OCI-LY7 (cell line): ENCODE results near the gene CNNM2. TPM values are rescaled to one million over a fixed set of nuclear protein-coding genes. Genes with fewer than 3 reads are reported as not detected.

Source experiments
- BruUV-seq: library from RNA; stranded (reverse); fragments of 400-500 nt; replicated peaks from 2 replicates; lab custom pipeline; 2021; lab: Mats Ljungman, UMichigan
- CTCF ChIA-PET: fragments of 300-600 bp; sonication (Branson Sonifier 250); formaldehyde crosslinking; loops from one replicate; lab custom pipeline; 2022; ENCODE audit warnings: antibody characterized with exemption; ENCODE audit not compliant: unreplicated experiment; lab: Charles Lee
- POLR2A ChIA-PET: fragments of 300-600 bp; sonication (Branson Sonifier 250); formaldehyde crosslinking; loops from one replicate; lab custom pipeline; 2022; ENCODE audit warnings: antibody characterized with exemption; lab: Charles Lee
- DNase-seq: peaks from one replicate; pipeline ENCODE4 v3.0.0-alpha.2; 2015; ENCODE audit warnings: low spot score
- H2AFZ ChIP-seq: fragments of 200-600 bp; sonication (generic), shearing (Covaris generic); 2 replicates; pipeline ENCODE4 v1.6.1; 2014; ENCODE audit warnings: mild to moderate bottlenecking, antibody characterized with exemption, low read length, moderate library complexity
- H3K27ac ChIP-seq: fragments of 200-600 bp; sonication (generic); 2 replicates; pipeline ENCODE4 v1.5.1; 2014; ENCODE audit warnings: mixed run types, low read depth, mild to moderate bottlenecking, moderate library complexity, low read length, inconsistent platforms; ENCODE audit not compliant: poor library complexity, severe bottlenecking
- H3K36me3 ChIP-seq: fragments of 200-600 bp; sonication (generic); 2 replicates; pipeline ENCODE4 v1.6.1; 2014; ENCODE audit warnings: mild to moderate bottlenecking, antibody characterized with exemption, low read length, moderate library complexity, mixed read lengths; ENCODE audit not compliant: insufficient read depth
- H3K4me1 ChIP-seq: fragments of 200-600 bp; sonication (generic); 2 replicates; pipeline ENCODE4 v1.5.1; 2014; ENCODE audit warnings: mild to moderate bottlenecking, low read length; ENCODE audit not compliant: insufficient read depth, poor library complexity, severe bottlenecking
- H3K4me2 ChIP-seq: fragments of 200-600 bp; sonication (generic); 2 replicates; pipeline ENCODE4 v1.6.1; 2014; ENCODE audit warnings: mild to moderate bottlenecking, low read length
- H3K4me3 ChIP-seq: fragments of 200-600 bp; sonication (generic); 2 replicates; pipeline ENCODE4 v1.5.1; 2014; ENCODE audit warnings: mild to moderate bottlenecking, low read depth, low read length; ENCODE audit not compliant: poor library complexity, severe bottlenecking
- H3K79me2 ChIP-seq: fragments of 200-600 bp; sonication (generic); 2 replicates; pipeline ENCODE4 v1.6.1; 2016; ENCODE audit warnings: low read depth, mild to moderate bottlenecking, low read length, moderate library complexity, mixed read lengths; ENCODE audit not compliant: insufficient read depth
- H3K9me2 ChIP-seq: fragments of 200-600 bp; sonication (generic); 2 replicates; pipeline ENCODE4 v1.6.1; 2016; ENCODE audit warnings: mild to moderate bottlenecking, low read length, mixed read lengths; ENCODE audit not compliant: insufficient read depth
- H3K9me3 ChIP-seq: fragments of 200-600 bp; sonication (generic); 2 replicates; pipeline ENCODE4 v1.6.1; 2014; ENCODE audit warnings: mild to moderate bottlenecking, mixed run types, low read length, mixed read lengths
- H4K20me1 ChIP-seq: fragments of 200-600 bp; sonication (generic); 2 replicates; pipeline ENCODE4 v1.6.1; 2014; ENCODE audit warnings: mild to moderate bottlenecking, antibody characterized with exemption, low read length, moderate library complexity, mixed read lengths; ENCODE audit not compliant: insufficient read depth
- CTCF ChIP-seq: fragments of 200-600 bp; sonication (generic); conservative IDR thresholded peaks from 2 replicates; pipeline ENCODE4 v1.5.1; 2014; ENCODE audit warnings: mild to moderate bottlenecking, antibody characterized with exemption, low read length, moderate library complexity, mixed read lengths
- EZH2phosphoT487 ChIP-seq: fragments of 200-600 bp; sonication (generic); IDR thresholded peaks from 2 replicates; pipeline ENCODE4 v1.6.1; 2018; ENCODE audit warnings: low read depth, borderline replicate concordance, mild to moderate bottlenecking, mixed run types, antibody characterized with exemption, low read length, moderate library complexity, mixed read lengths
- intact Hi-C: fragments of 100-400 bp; cut with micrococcal nuclease; formaldehyde crosslinking; loops from one replicate; pipeline ENCODE4 v1.10.0; 2022; ENCODE audit not compliant: unreplicated experiment
- total RNA-seq, 2 experiments: library from RNA; depleted of rRNA in 1 of 2; stranded (reverse); fragments of >200 nt in 1 of 2; shearing (Covaris generic) in 1 of 2; gene quantifications; 2 replicates each; pipeline ENCODE4 v1.2.3, GENCODE V29; 2014 to 2022

Gene CNNM2
- total RNA-seq, 2 experiments from 2014 or later = 6.6 to 7.2 TPM

DNA sequence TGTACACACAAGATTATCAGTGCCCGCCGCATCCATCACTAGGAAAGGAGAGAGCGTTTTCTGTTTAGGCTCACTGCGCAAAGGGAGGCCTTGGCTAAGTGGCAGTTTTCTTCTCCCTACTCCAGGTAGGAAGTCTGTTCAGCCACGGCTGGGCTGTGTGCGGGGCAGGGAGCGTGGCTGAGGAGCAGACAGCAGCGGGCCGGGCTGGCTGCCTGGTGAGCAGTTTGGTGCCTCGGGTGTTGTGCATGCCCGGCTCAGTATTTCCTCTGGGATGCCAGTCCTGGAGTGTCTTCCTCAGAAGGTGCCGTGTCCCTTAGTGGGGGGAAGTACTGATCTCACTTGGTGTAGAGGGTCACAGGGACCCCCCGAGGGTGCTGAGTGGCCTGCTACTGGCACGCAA, 160.6 kb downstream of the CNNM2 start:
- Histone ChIP-seq H3K79me2 (no peaks in the 10 kb centered on the region), H3K27ac (no peak overlapping the region), H3K9me2 (no peaks in the 10 kb centered on the region), H2AFZ (no peak overlapping the region), H3K4me1 (no peaks in the 10 kb centered on the region), H3K36me3 (peaks cover 11% of the 10 kb centered on the region), H3K4me2 (no peak overlapping the region), H3K4me3 (no peak overlapping the region), H3K9me3 (no peaks in the 10 kb centered on the region), H4K20me1 (no peaks in the 10 kb centered on the region)
- DNase-seq = no peak
- no TSS peak for BruUV-seq
- intact Hi-C loops = no loop called here
- ChIA-PET CTCF (no interaction called here), POLR2A (no interaction called here)
- TF ChIP-seq EZH2phosphoT487 = no peak
- no peak for TF ChIP-seq CTCF

GRCh38 chr10:103079100-103079499, 161.0 kb downstream of the CNNM2 start:
- no peak for DNase-seq
- ChIA-PET POLR2A (interaction anchor here (1.0 kb wide), 1 partner anchor 12 kb away, joined by 3 read pairs; no protein-coding TSS in a partner anchor), CTCF (no interaction called here)
- Histone ChIP-seq H3K9me2 (no peaks in the 10 kb centered on the region), H4K20me1 (no peaks in the 10 kb centered on the region), H3K79me2 (no peaks in the 10 kb centered on the region), H3K4me3 (no peak overlapping the region), H3K4me2 (no peak overlapping the region), H3K27ac (no peak overlapping the region), H2AFZ (no peak overlapping the region), H3K4me1 (no peaks in the 10 kb centered on the region), H3K9me3 (no peaks in the 10 kb centered on the region), H3K36me3 (peaks cover 14% of the 10 kb centered on the region)
- TF ChIP-seq CTCF = no peak
- no peak for TF ChIP-seq EZH2phosphoT487
- no TSS peak for BruUV-seq
- intact Hi-C loops = no loop called here

- H3K79me2 ChIP-seq = no peaks in the 10 kb centered on the region
- no peak overlapping the region for H3K4me3 ChIP-seq
- no peak overlapping the region for H2AFZ ChIP-seq
- ChIA-PET CTCF (no interaction called here), POLR2A (interaction anchor here (0.6 to 1.0 kb wide), 2 partner anchors 11 to 1072 kb away, joined by 3 to 5 read pairs; no protein-coding TSS in a partner anchor)
- H3K4me1 ChIP-seq = no peaks in the 10 kb centered on the region
- H3K27ac ChIP-seq = no peak overlapping the region
- BruUV-seq = no TSS peak
- DNase-seq = no peak
- peaks cover 21% of the 10 kb centered on the region for H3K36me3 ChIP-seq
- intact Hi-C loops = no loop called here
- no peaks in the 10 kb centered on the region for H3K9me3 ChIP-seq
- no peaks in the 10 kb centered on the region for H3K9me2 ChIP-seq
- no peak for TF ChIP-seq EZH2phosphoT487
- no peak for TF ChIP-seq CTCF
- H3K4me2 ChIP-seq = no peak overlapping the region
- no peaks in the 10 kb centered on the region for H4K20me1 ChIP-seq
These were observed 161.9 kb downstream of the CNNM2 start for GRCh38 chr10:103079946-103080345.
